CD14-positive monocyte (primary cell): ENCODE measurements around the gene EDC3. TPM values are rescaled to one million over a fixed set of nuclear protein-coding genes. Genes with fewer than 3 reads are reported as not detected.

ENCODE experiments used
- DNase-seq, 3 donors: peaks; one replicate each; pipeline ENCODE4 v3.0.0-alpha.2; 2011 to 2022
- H2AFZ ChIP-seq: 2 replicates; pipeline ENCODE4 v1.6.0; 2012; ENCODE audit warnings: mild to moderate bottlenecking, low read depth, low read length, inconsistent platforms; ENCODE audit not compliant: insufficient read depth, poor library complexity, severe bottlenecking
- H3K27ac ChIP-seq, 2 donors: 1 replicate in 1 of 2; 2 replicates in 1 of 2; pipeline ENCODE4 v1.5.1; 2012 to 2013; ENCODE audit warnings: low read length in 2 of 2, control low read depth in 1 of 2, inconsistent platforms in 1 of 2, low read depth in 1 of 2, mild to moderate bottlenecking in 1 of 2
- H3K27me3 ChIP-seq, 2 donors: one replicate each; pipeline versions ENCODE4 v1.6.0 to v1.6.1; 2011 to 2013; ENCODE audit warnings: low read length in 2 of 2; ENCODE audit not compliant: control insufficient read depth in 2 of 2, insufficient read depth in 2 of 2
- H3K36me3 ChIP-seq, 2 donors: replicated peaks in 1 of 2; 1 replicate in 1 of 2; 2 replicates in 1 of 2; pipeline versions ENCODE4 v1.5.1 to v1.6.1; 2012 to 2013; ENCODE audit warnings: low read length in 2 of 2, control low read depth in 1 of 2, inconsistent platforms in 1 of 2, mild to moderate bottlenecking in 1 of 2; ENCODE audit not compliant: insufficient read depth in 2 of 2, control insufficient read depth in 1 of 2
- H3K4me1 ChIP-seq, 2 donors: 1 replicate in 1 of 2; 2 replicates in 1 of 2; pipeline versions ENCODE4 v1.5.1 to v1.6.1; 2012 to 2013; ENCODE audit warnings: low read length in 2 of 2, control low read depth in 1 of 2, inconsistent platforms in 1 of 2, mild to moderate bottlenecking in 1 of 2, moderate library complexity in 1 of 2; ENCODE audit not compliant: insufficient read depth in 2 of 2, control insufficient read depth in 1 of 2
- H3K4me2 ChIP-seq: replicated peaks from 2 replicates; pipeline ENCODE3; 2012; ENCODE audit warnings: low read length, moderate library complexity, mild to moderate bottlenecking; ENCODE audit not compliant: poor library complexity, severe bottlenecking; ENCODE audit errors: extremely low read depth
- H3K4me3 ChIP-seq, 3 experiments: fragments of 200-600 bp in 1 of 3; sonication (generic) in 1 of 3; replicated peaks in 1 of 3; 1 replicate in 2 of 3; 2 replicates in 1 of 3; pipeline ENCODE4 v1.5.1; 2011 to 2013; ENCODE audit warnings: low read length in 3 of 3, mild to moderate bottlenecking in 3 of 3, control low read depth in 2 of 3, low read depth in 2 of 3, inconsistent platforms in 1 of 3, moderate library complexity in 1 of 3
- H3K79me2 ChIP-seq: 2 replicates; pipeline ENCODE4 v1.6.0; 2012; ENCODE audit warnings: mild to moderate bottlenecking, control low read depth, inconsistent platforms, low read length, moderate library complexity; ENCODE audit not compliant: insufficient read depth
- H3K9ac ChIP-seq: 2 replicates; pipeline ENCODE4 v1.6.0; 2017; ENCODE audit warnings: low read length, mild to moderate bottlenecking; ENCODE audit not compliant: insufficient read depth, poor library complexity, severe bottlenecking
- H3K9me3 ChIP-seq, 2 donors: replicated peaks in 1 of 2; 1 replicate in 1 of 2; 2 replicates in 1 of 2; pipeline versions ENCODE4 v1.5.1 to v1.6.1; 2012 to 2013; ENCODE audit warnings: low read length in 2 of 2, control low read depth in 1 of 2; ENCODE audit not compliant: control insufficient read depth in 1 of 2, insufficient read depth in 1 of 2
- H4K20me1 ChIP-seq: 2 replicates; pipeline ENCODE4 v1.6.0; 2012; ENCODE audit warnings: mild to moderate bottlenecking, low read length, control low read depth, moderate library complexity; ENCODE audit not compliant: insufficient read depth
- H3K27ac Mint-ChIP-seq, 7 donors: one replicate each; pipeline ENCODE4 v1.8.0; 2020; ENCODE audit warnings: mild to moderate bottlenecking in 7 of 7, mixed read lengths in 7 of 7, moderate library complexity in 6 of 7, inconsistent platforms in 2 of 7
- H3K27me3 Mint-ChIP-seq, 3 donors: one replicate each; pipeline ENCODE4 v1.8.0; 2021 to 2022; ENCODE audit warnings: low read depth in 3 of 3, mild to moderate bottlenecking in 3 of 3, mixed read lengths in 3 of 3, moderate library complexity in 3 of 3, inconsistent platforms in 1 of 3
- H3K36me3 Mint-ChIP-seq, 2 donors: one replicate each; pipeline ENCODE4 v1.8.0; 2020; ENCODE audit warnings: mixed read lengths in 2 of 2, inconsistent platforms in 1 of 2, mild to moderate bottlenecking in 1 of 2
- H3K4me1 Mint-ChIP-seq: one replicate; pipeline ENCODE4 v1.8.0; 2020; ENCODE audit warnings: mild to moderate bottlenecking, mixed read lengths
- H3K4me3 Mint-ChIP-seq, 2 donors: one replicate each; pipeline ENCODE4 v1.8.0; 2020; ENCODE audit warnings: mild to moderate bottlenecking in 2 of 2, mixed read lengths in 2 of 2, moderate library complexity in 1 of 2
- H3K9me3 Mint-ChIP-seq, 7 donors: one replicate each; pipeline ENCODE4 v1.8.0; 2020 to 2022; ENCODE audit warnings: mixed read lengths in 7 of 7, mild to moderate bottlenecking in 6 of 7, moderate library complexity in 6 of 7, inconsistent platforms in 2 of 7
- CTCF ChIP-seq: fragments of 200-600 bp; IDR thresholded peaks from one replicate; pipeline ENCODE4 v1.8.0; 2022; ENCODE audit warnings: antibody characterized with exemption, mild to moderate bottlenecking
- WGBS: methylation state at CpG from one replicate; pipeline ENCODE4 v1.1.5; 2013; ENCODE audit warnings: missing lambda C conversion rate; ENCODE audit not compliant: insufficient coverage; 5-methylcytosine and 5-hydroxymethylcytosine counted together
- intact Hi-C, 2 donors: fragments of 100-400 bp; cut with micrococcal nuclease; formaldehyde crosslinking; loops; one replicate each; pipeline versions ENCODE4 v1.15.0 to v1.15.1; 2023
- polyA plus RNA-seq, 3 donors: library from polyadenylated mRNA; depleted of rRNA in 1 of 3; unstranded in 2 of 3; stranded (reverse) in 1 of 3; fragments of 300-500 nt in 2 of 3; fragments of >200 nt in 1 of 3; fragmentation: Illumina TruSeq in 2 of 3; gene quantifications; 1 replicate in 2 of 3; 2 replicates in 1 of 3; pipeline ENCODE4 v1.2.3, GENCODE V29; 2012 to 2021

Gene EDC3
- polyA plus RNA-seq, 3 donors: 10.0 to 14.9 (median 10.5) TPM

GRCh38 chr15:74589826-74590225, 106.0 kb downstream of the EDC3 start:
- H3K9ac ChIP-seq: no peak overlapping the region
- peaks cover 17% of the 10 kb centered on the region for H4K20me1 ChIP-seq

GRCh38 chr15:74585857-74586256, 110.0 kb downstream of the EDC3 start:
- Mint-ChIP-seq H3K27ac (peak overlapping the region in 1 of 7 donors; percentile 25), H3K27me3 (peaks cover 0 to 2% (median 0%) of the 10 kb centered on the region in 3 donors), H3K4me1 (peaks cover 21% of the 10 kb centered on the region), H3K9me3 (no peaks in the 10 kb centered on the region), H3K36me3 (peaks cover 65 to 81% of the 10 kb centered on the region in 2 donors), H3K4me3 (no peak overlapping the region)
- intact Hi-C loops: no loop called here
- H3K4me2 ChIP-seq: no peak overlapping the region
- H3K27ac ChIP-seq: no peak overlapping the region
- no peaks in the 10 kb centered on the region for H3K79me2 ChIP-seq
- no peak for TF ChIP-seq CTCF
- no peak for DNase-seq
- WGBS: 97% methylated on average over 6 of the region's 9 CpGs
- H3K4me1 ChIP-seq: peaks cover 21% of the 10 kb centered on the region in 2 donors
- H3K9ac ChIP-seq: no peak overlapping the region
- no peaks in the 10 kb centered on the region for H3K9me3 ChIP-seq
- no peak overlapping the region for H3K4me3 ChIP-seq
- H4K20me1 ChIP-seq: peaks cover 9% of the 10 kb centered on the region
- peaks cover 43 to 75% of the 10 kb centered on the region in 2 donors for H3K36me3 ChIP-seq
- no peaks in the 10 kb centered on the region for H3K27me3 ChIP-seq
- H2AFZ ChIP-seq: no peak overlapping the region

More at GRCh38 chr15:74589826-74590225, 106.0 kb downstream of the EDC3 start:
- WGBS: no CpG with 5 or more reads among the region's 6 CpGs
- TF ChIP-seq CTCF: no peak
- Histone ChIP-seq H3K4me3 (no peak overlapping the region), H2AFZ (no peak overlapping the region), H3K36me3 (peaks cover 53 to 80% of the 10 kb centered on the region in 2 donors), H3K27ac (no peak overlapping the region), H3K79me2 (no peaks in the 10 kb centered on the region), H3K27me3 (no peaks in the 10 kb centered on the region), H3K4me1 (peaks cover 21% of the 10 kb centered on the region in 2 donors), H3K4me2 (no peak overlapping the region), H3K9me3 (no peaks in the 10 kb centered on the region)
- Mint-ChIP-seq H3K36me3 (peaks cover 67 to 83% of the 10 kb centered on the region in 2 donors), H3K27ac (peak overlapping the region in 2 of 7 donors; percentile 71 to 84), H3K4me3 (peak overlapping the region in 1 of 2 donors; percentile 46), H3K4me1 (peaks cover 21% of the 10 kb centered on the region), H3K9me3 (no peaks in the 10 kb centered on the region), H3K27me3 (peaks cover 0 to 2% (median 0%) of the 10 kb centered on the region in 3 donors)
- intact Hi-C loops: no loop called here
- DNase-seq: no peak
